CD4-positive, alpha-beta memory T cell (primary cell): ENCODE results near the gene RIPOR3. TPM values are rescaled to one million over a fixed set of nuclear protein-coding genes. Genes with fewer than 3 reads are reported as not detected.

Source experiments
- CTCF ChIA-PET: fragments of 350-600 bp; sonication (Branson Sonifier 250); formaldehyde crosslinking; loops from one replicate; lab custom pipeline; 2021; ENCODE audit warnings: inconsistent platforms; ENCODE audit not compliant: partially characterized antibody; lab: Charles Lee
- POLR2A ChIA-PET: fragments of 350-600 bp; sonication (Branson Sonifier 250); formaldehyde crosslinking; loops from one replicate; lab custom pipeline; 2021; ENCODE audit not compliant: partially characterized antibody; lab: Charles Lee
- DNase-seq, 5 donors: peaks; one replicate each; pipeline versions ENCODE4 v3.0.0 to v3.0.0-alpha.2; 2020 to 2022; ENCODE audit warnings: mixed read lengths in 1 of 5
- H3K27ac ChIP-seq: one replicate; pipeline ENCODE4 v1.7.0; 2013; ENCODE audit warnings: low read depth, low read length
- H3K27me3 ChIP-seq: 2 replicates; pipeline ENCODE4 v1.7.0; 2013; ENCODE audit warnings: mild to moderate bottlenecking, low read length, moderate library complexity; ENCODE audit not compliant: insufficient read depth
- H3K36me3 ChIP-seq: 2 replicates; pipeline ENCODE4 v1.7.0; 2013; ENCODE audit warnings: mild to moderate bottlenecking, low read length, moderate library complexity; ENCODE audit not compliant: insufficient read depth
- H3K4me1 ChIP-seq: 2 replicates; pipeline ENCODE4 v1.7.0; 2013; ENCODE audit warnings: mild to moderate bottlenecking, low read length, moderate library complexity; ENCODE audit not compliant: insufficient read depth
- H3K4me3 ChIP-seq, 2 donors: one replicate each; pipeline ENCODE4 v1.7.0; 2013; ENCODE audit warnings: low read length in 2 of 2, mild to moderate bottlenecking in 1 of 2
- H3K9me3 ChIP-seq, 2 donors: one replicate each; pipeline ENCODE4 v1.7.0; 2013; ENCODE audit warnings: low read length in 2 of 2, control low read depth in 1 of 2; ENCODE audit not compliant: control insufficient read depth in 1 of 2
- H3K27ac Mint-ChIP-seq, 7 donors: one replicate each; pipeline ENCODE4 v1.8.0; 2020 to 2021; ENCODE audit warnings: mixed read lengths in 7 of 7, mild to moderate bottlenecking in 6 of 7, inconsistent platforms in 3 of 7, moderate library complexity in 3 of 7
- H3K27me3 Mint-ChIP-seq, 2 donors: one replicate each; pipeline ENCODE4 v1.8.0; 2020 to 2021; ENCODE audit warnings: mixed read lengths in 2 of 2
- H3K36me3 Mint-ChIP-seq, 2 donors: one replicate each; pipeline ENCODE4 v1.8.0; 2020 to 2021; ENCODE audit warnings: mixed read lengths in 2 of 2, inconsistent platforms in 1 of 2, mild to moderate bottlenecking in 1 of 2
- H3K4me1 Mint-ChIP-seq, 4 donors: one replicate each; pipeline ENCODE4 v1.8.0; 2020 to 2021; ENCODE audit warnings: mixed read lengths in 4 of 4, mild to moderate bottlenecking in 1 of 4
- H3K4me3 Mint-ChIP-seq, 8 donors: one replicate each; pipeline ENCODE4 v1.8.0; 2020 to 2021; ENCODE audit warnings: mixed read lengths in 8 of 8, mild to moderate bottlenecking in 7 of 8, moderate library complexity in 6 of 8, inconsistent platforms in 3 of 8
- H3K9me3 Mint-ChIP-seq, 8 donors: one replicate each; pipeline ENCODE4 v1.8.0; 2020 to 2021; ENCODE audit warnings: mixed read lengths in 8 of 8, mild to moderate bottlenecking in 5 of 8, inconsistent platforms in 3 of 8, moderate library complexity in 1 of 8
- intact Hi-C: fragments of 100-400 bp; cut with micrococcal nuclease; formaldehyde crosslinking; loops from one replicate; pipeline ENCODE4 v1.15.1; 2023
- polyA plus RNA-seq, 2 donors: library from polyadenylated mRNA; unstranded; fragments of 300-500 nt; fragmentation: Illumina TruSeq; gene quantifications; one replicate each; pipeline ENCODE4 v1.2.3, GENCODE V29; 2021
- total RNA-seq, 2 experiments: library from RNA; stranded (reverse); gene quantifications; one replicate each; pipeline ENCODE4 v1.2.3, GENCODE V29; 2021

RIPOR3 gene
- total and polyA plus RNA-seq, 4 experiments from 2014 or later, result 0.49 to 1.3 TPM; not detected in 2

DNA sequence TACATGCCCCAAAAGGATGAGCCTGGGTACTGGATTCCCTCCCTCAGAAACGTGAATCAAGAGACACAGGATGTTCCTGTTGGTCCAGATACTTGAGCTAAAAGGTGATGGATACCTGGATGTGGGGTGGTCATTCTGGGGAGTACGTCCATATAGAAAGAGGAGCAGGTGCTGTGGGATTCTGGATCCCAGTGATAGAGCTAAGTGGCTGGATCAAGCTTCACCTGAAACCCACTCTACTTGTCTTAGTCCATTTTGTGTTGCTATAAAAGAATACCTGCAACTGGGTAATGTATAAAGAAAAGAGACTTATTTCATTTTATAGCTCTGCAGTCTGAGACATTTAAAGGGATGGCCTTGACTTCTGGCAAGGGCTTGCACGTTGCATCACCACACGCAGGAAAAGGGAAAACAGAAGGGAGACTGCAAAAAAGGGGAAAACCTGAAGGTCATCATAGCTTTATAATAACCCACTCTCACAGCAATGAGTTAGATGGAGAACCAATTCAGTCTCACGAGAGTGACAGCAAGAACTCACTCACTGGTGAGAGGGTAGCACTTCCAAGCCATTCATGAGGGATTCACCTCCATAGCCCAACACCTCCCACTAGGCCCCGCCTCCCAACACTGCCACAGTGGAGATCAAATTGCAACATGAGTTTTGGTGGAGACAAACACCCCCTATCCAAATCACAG, 31.2 kb downstream of the RIPOR3 start:
- peaks cover 0 to 1% (median 0%) of the 10 kb centered on the region in 8 donors for H3K9me3 Mint-ChIP-seq
- CTCF ChIA-PET, result interaction anchor here (0.7 kb wide), 1 partner anchor 89 kb away, joined by 3 read pairs; no protein-coding TSS in a partner anchor

DNA sequence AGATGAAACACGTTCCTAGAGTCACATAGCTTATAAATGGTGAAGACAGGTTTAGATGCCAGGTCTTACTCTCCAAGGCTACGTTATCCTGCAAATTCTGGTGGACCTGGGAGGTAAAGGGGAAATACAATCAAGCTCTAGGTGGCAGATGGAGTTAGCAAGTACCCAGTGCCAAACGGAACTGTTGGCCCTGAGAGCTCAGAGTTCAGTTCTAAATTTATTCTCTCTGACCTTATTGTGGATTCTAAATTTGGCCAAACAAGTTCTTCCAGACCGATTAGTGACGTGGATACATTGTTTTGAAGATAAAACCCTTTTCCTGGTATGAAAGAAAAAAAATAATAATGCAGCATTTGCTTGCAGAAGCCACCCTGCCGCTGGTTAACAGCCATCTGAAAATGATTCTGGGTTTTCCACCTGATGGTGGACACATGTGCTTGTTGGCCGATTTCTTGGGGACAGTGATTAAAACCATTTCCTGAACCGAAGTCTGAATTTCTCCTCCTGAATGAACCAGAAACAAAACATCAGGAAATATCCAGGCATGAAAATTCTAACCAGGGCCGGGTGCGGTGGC, 32.5 kb downstream of the RIPOR3 start:
- POLR2A ChIA-PET, result no interaction called here
- Histone ChIP-seq H3K27ac (no peak overlapping the region), H3K4me1 (no peaks in the 10 kb centered on the region), H3K36me3 (no peaks in the 10 kb centered on the region), H3K9me3 (no peaks in the 10 kb centered on the region), H3K4me3 (no peak overlapping the region), H3K27me3 (no peaks in the 10 kb centered on the region)
- Mint-ChIP-seq H3K4me1 (peaks cover 0 to 4% (median 0%) of the 10 kb centered on the region in 4 donors), H3K36me3 (no peaks in the 10 kb centered on the region), H3K4me3 (no peak overlapping the region), H3K27me3 (peaks cover 3 to 4% of the 10 kb centered on the region in 2 donors), H3K9me3 (peaks cover 0 to 1% (median 0%) of the 10 kb centered on the region in 8 donors), H3K27ac (no peak overlapping the region)
- CTCF ChIA-PET, result no interaction called here
- intact Hi-C loops, result no loop called here
- no peak for DNase-seq

More for the DNA sequence above, 31.2 kb downstream of the RIPOR3 start:
- no peaks in the 10 kb centered on the region for H3K36me3 ChIP-seq
- H3K9me3 ChIP-seq, result no peaks in the 10 kb centered on the region
- H3K27me3 ChIP-seq, result no peaks in the 10 kb centered on the region
- Mint-ChIP-seq H3K4me1 (peaks cover 0 to 4% (median 0%) of the 10 kb centered on the region in 4 donors), H3K4me3 (no peak overlapping the region), H3K36me3 (no peaks in the 10 kb centered on the region), H3K27ac (no peak overlapping the region), H3K27me3 (peaks cover 3 to 4% of the 10 kb centered on the region in 2 donors)
- no peaks in the 10 kb centered on the region for H3K4me1 ChIP-seq
- H3K4me3 ChIP-seq, result no peak overlapping the region
- DNase-seq, result no peak
- POLR2A ChIA-PET, result no interaction called here
- H3K27ac ChIP-seq, result no peak overlapping the region
- intact Hi-C loops, result no loop called here

DNA sequence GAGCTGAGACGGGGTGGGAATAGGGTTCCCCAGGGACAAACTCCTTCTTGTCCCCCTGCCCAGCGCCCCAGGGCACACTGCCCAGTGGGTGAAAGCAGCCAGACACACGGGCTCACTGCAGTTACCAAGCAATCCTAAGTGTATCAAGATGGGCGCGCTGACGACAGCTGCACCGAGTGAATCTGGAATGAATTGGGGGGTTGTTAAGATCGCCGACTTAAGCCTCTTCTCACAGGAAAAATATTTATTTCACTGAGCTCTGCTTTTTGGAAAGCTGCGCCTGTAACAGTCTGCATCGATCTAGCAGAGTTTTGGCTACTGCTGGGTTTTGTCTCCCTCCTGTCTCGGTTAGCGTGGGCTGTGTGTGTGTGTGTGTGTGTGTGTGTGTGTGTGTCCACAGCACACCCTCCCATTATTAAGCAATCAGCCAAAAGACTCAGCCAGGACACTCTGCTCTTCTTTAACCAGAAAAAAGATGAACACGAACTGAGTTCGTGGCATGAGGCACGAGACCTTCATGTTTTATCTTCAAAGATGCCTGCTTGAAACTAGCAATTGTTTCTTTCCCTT, 35.9 kb downstream of the RIPOR3 start:
- no peak overlapping the region for H3K4me3 Mint-ChIP-seq
- POLR2A ChIA-PET, result no interaction called here
- peaks cover 0 to under 1% (median 0%) of the 10 kb centered on the region in 8 donors for H3K9me3 Mint-ChIP-seq
- peaks cover 3% of the 10 kb centered on the region in 2 donors for H3K27me3 Mint-ChIP-seq
- H3K4me1 ChIP-seq, result no peaks in the 10 kb centered on the region
- intact Hi-C loops, result no loop called here
- H3K36me3 ChIP-seq, result no peaks in the 10 kb centered on the region
- H3K4me3 ChIP-seq, result no peak overlapping the region
- H3K27ac ChIP-seq, result no peak overlapping the region
- no peak for DNase-seq
- H3K27me3 ChIP-seq, result no peaks in the 10 kb centered on the region
- CTCF ChIA-PET, result no interaction called here
- peak overlapping the region in 1 of 7 donors; percentile 25 for H3K27ac Mint-ChIP-seq
- no peaks in the 10 kb centered on the region for H3K36me3 Mint-ChIP-seq
- no peaks in the 10 kb centered on the region for H3K4me1 Mint-ChIP-seq
- no peaks in the 10 kb centered on the region for H3K9me3 ChIP-seq

DNA sequence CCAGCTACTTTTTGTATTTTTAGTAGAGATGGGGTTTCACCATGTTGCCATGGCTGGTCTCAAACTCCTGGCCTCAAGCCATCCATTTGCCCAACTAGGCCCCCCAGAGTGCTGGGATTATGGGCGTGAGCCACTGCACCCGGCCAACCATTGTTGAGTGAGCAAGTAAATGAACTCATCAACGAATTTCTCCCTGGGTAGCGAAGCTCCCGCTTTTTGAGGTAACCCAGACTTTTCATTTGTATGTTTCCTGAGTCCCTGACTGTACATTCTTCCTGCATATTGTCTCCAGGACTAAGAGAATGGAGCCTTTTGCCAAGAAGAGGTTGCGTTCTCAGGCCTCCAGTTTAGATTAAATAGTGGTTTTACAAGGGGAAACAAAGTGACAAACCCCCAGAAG, 36.4 kb downstream of the RIPOR3 start:
- no peak for DNase-seq
- intact Hi-C loops, result no loop called here
- no peaks in the 10 kb centered on the region for H3K36me3 Mint-ChIP-seq
- Histone ChIP-seq H3K27me3 (no peaks in the 10 kb centered on the region), H3K27ac (no peak overlapping the region), H3K9me3 (no peaks in the 10 kb centered on the region), H3K36me3 (no peaks in the 10 kb centered on the region), H3K4me3 (no peak overlapping the region), H3K4me1 (no peaks in the 10 kb centered on the region)
- H3K27ac Mint-ChIP-seq, result no peak overlapping the region
- H3K9me3 Mint-ChIP-seq, result no peaks in the 10 kb centered on the region
- H3K4me1 Mint-ChIP-seq, result no peaks in the 10 kb centered on the region
- H3K27me3 Mint-ChIP-seq, result peaks cover 2 to 3% of the 10 kb centered on the region in 2 donors
- ChIA-PET POLR2A (no interaction called here), CTCF (no interaction called here)
- H3K4me3 Mint-ChIP-seq, result no peak overlapping the region

DNA sequence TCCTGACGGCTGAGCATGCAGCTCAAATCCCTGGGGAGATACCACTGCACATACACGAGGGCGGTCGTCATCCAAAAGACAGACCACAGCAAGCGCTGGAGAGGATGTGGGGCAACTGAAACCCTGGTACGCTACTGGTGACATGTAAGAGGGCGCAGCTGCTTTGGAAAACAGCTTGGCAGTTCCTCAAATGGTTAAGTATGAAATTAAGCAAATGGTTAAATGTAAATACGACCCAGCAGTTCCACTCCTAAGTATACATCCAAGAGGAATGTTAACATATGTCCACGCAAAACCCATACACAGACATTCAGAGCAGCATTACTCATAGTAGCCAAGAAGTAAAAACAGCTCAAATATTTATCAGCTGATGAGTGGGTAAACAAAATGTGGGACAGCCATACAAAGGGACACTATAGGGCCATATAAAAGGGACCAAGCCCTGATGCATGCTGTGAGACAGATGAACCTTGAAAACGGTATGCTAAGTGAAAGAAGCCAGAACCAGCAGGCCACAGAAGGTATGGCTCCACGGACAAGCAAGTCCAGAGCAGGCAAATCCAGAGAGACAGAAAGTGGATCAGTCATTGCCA, 38.5 kb downstream of the RIPOR3 start:
- H3K9me3 Mint-ChIP-seq, result no peaks in the 10 kb centered on the region
- H3K9me3 ChIP-seq, result no peaks in the 10 kb centered on the region
- no peaks in the 10 kb centered on the region for H3K36me3 Mint-ChIP-seq
- H3K27me3 Mint-ChIP-seq, result no peaks in the 10 kb centered on the region
- intact Hi-C loops, result no loop called here
- no peaks in the 10 kb centered on the region for H3K4me1 ChIP-seq
- H3K4me3 Mint-ChIP-seq, result no peak overlapping the region
- no peak overlapping the region for H3K27ac Mint-ChIP-seq
- POLR2A ChIA-PET, result no interaction called here
- no peaks in the 10 kb centered on the region for H3K27me3 ChIP-seq
- CTCF ChIA-PET, result no interaction called here
- DNase-seq, result no peak
- H3K27ac ChIP-seq, result no peak overlapping the region
- H3K4me3 ChIP-seq, result no peak overlapping the region
- H3K4me1 Mint-ChIP-seq, result no peaks in the 10 kb centered on the region
- no peaks in the 10 kb centered on the region for H3K36me3 ChIP-seq

DNA sequence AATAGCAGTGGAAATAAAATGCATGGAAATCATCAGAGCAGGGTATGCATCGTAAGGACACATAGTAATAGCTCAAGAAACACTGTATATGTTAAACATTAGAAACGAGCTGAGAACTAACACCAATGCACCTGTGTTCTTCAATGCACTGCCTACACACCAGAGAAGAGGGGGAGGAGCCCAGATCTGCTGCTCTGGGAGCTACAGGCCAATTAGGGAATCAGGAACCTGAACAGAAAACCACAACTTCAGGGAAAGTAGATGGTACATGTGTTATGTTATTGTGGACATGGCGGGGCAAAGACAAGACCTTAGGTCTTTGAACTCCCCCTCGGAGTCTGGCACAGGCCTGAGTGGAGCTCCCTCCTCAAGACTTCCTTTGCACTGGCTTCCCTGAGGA, 39.7 kb downstream of the RIPOR3 start:
- H3K4me3 Mint-ChIP-seq, result no peak overlapping the region
- no peaks in the 10 kb centered on the region for H3K27me3 ChIP-seq
- intact Hi-C loops, result no loop called here
- H3K36me3 ChIP-seq, result no peaks in the 10 kb centered on the region
- H3K27me3 Mint-ChIP-seq, result peaks cover 0 to 2% of the 10 kb centered on the region in 2 donors
- H3K27ac ChIP-seq, result no peak overlapping the region
- DNase-seq, result no peak
- H3K4me1 Mint-ChIP-seq, result no peaks in the 10 kb centered on the region
- no peak overlapping the region for H3K4me3 ChIP-seq
- peak overlapping the region in 1 of 7 donors; percentile 9 for H3K27ac Mint-ChIP-seq
- no peaks in the 10 kb centered on the region for H3K36me3 Mint-ChIP-seq
- H3K9me3 Mint-ChIP-seq, result peaks cover 0 to 3% (median 0%) of the 10 kb centered on the region in 8 donors
- ChIA-PET POLR2A (no interaction called here), CTCF (no interaction called here)
- no peaks in the 10 kb centered on the region for H3K4me1 ChIP-seq
- no peaks in the 10 kb centered on the region for H3K9me3 ChIP-seq

DNA sequence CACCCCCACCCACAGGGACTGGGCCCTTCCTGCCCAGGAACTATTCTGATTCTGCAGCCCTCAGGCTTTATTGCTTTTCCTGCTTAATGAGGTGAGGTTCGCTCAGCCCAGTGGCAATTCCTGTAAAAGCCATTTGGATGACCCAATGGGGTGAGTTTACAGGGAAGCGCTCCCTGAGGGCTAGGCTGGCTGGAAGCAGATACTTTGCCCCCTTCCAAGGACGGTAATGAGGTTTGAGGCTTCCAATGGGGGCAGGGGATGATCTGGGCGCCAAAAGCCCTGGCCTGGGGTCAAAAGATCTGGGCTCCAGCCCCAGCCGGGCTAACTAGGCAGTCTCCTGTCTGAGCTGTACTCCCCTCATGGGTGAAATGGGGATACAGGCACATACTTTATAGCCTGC, 41.8 kb downstream of the RIPOR3 start:
- CTCF ChIA-PET, result no interaction called here
- POLR2A ChIA-PET, result no interaction called here

More for the DNA sequence above, 41.8 kb downstream of the RIPOR3 start:
- peaks cover 0 to 2% of the 10 kb centered on the region in 2 donors for H3K27me3 Mint-ChIP-seq
- DNase-seq, result no peak
- H3K9me3 Mint-ChIP-seq, result peaks cover 0 to 5% (median 0%) of the 10 kb centered on the region in 8 donors
- no peak overlapping the region for H3K4me3 Mint-ChIP-seq
- no peak overlapping the region for H3K27ac Mint-ChIP-seq
- Histone ChIP-seq H3K4me1 (no peaks in the 10 kb centered on the region), H3K4me3 (no peak overlapping the region), H3K36me3 (no peaks in the 10 kb centered on the region), H3K27ac (no peak overlapping the region), H3K27me3 (no peaks in the 10 kb centered on the region), H3K9me3 (peaks cover 0 to 4% of the 10 kb centered on the region in 2 donors)
- H3K36me3 Mint-ChIP-seq, result no peaks in the 10 kb centered on the region
- intact Hi-C loops, result no loop called here
- no peaks in the 10 kb centered on the region for H3K4me1 Mint-ChIP-seq
